ENCODE measurements around the gene THADA.

The THADA gene

GRCh38 chr2:43321446-43321845, 274.4 kb downstream of the THADA start:
- peak; percentile 70 for DNase-seq

GRCh38 chr2:43319541-43319940, 276.3 kb downstream of the THADA start:
- DNase-seq: no peak

- DNase-seq: no peak
Observed at GRCh38 chr2:43318791-43319190, 277.0 kb downstream of the THADA start.

GRCh38 chr2:43317680-43318079, 278.2 kb downstream of the THADA start:
- DNase-seq: no peak

GRCh38 chr2:43317194-43317593, 278.6 kb downstream of the THADA start:
- no peak for DNase-seq

GRCh38 chr2:43315482-43315881, 280.4 kb downstream of the THADA start:
- DNase-seq: no peak

- no peak for DNase-seq
Observed at GRCh38 chr2:43314299-43314927, 281.4 kb downstream of the THADA start.

GRCh38 chr2:43313642-43314017, 282.2 kb downstream of the THADA start:
- DNase-seq: no peak

GRCh38 chr2:43312755-43313641, 282.8 kb downstream of the THADA start:
- DNase-seq: no peak

- no peak for DNase-seq
Observed at GRCh38 chr2:43311276-43311675, 284.6 kb downstream of the THADA start.

- no peak for DNase-seq
Observed at GRCh38 chr2:43309935-43310334, 285.9 kb downstream of the THADA start.

- no peak for DNase-seq
Observed at GRCh38 chr2:43307973-43308372, 287.9 kb downstream of the THADA start.

GRCh38 chr2:43307046-43307445, 288.8 kb downstream of the THADA start:
- DNase-seq: no peak

- no peak for DNase-seq
Observed at GRCh38 chr2:43306197-43306596, 289.6 kb downstream of the THADA start.

- DNase-seq: no peak
Observed at GRCh38 chr2:43305517-43305916, 290.3 kb downstream of the THADA start.

- no peak for DNase-seq
Observed at GRCh38 chr2:43305012-43305411, 290.8 kb downstream of the THADA start.

GRCh38 chr2:43303889-43304288, 291.9 kb downstream of the THADA start:
- DNase-seq: no peak

GRCh38 chr2:43302961-43303494, 292.8 kb downstream of the THADA start:
- no peak for DNase-seq

- DNase-seq: no peak
Observed at GRCh38 chr2:43302182-43302960, 293.5 kb downstream of the THADA start.

- DNase-seq: no peak
Observed at GRCh38 chr2:43300781-43301583, 294.9 kb downstream of the THADA start.

- DNase-seq: no peak
Observed at GRCh38 chr2:43300222-43300621, 295.6 kb downstream of the THADA start.

GRCh38 chr2:43298500-43298899, 297.3 kb downstream of the THADA start:
- DNase-seq: no peak

Measured in NCI-H446 treated with DMSO at 0.1 percent for 48 hours (cell line).